Stimulated activated CD8-positive, alpha-beta memory T cell treated with anti-CD3 and anti-CD28 coated beads, Interleukin-12 subunit alpha, Interleukin-12 subunit beta, amount 100 ng/mL, for 4 hours (primary cell): ENCODE data around the gene KRTAP5-7.
"Not testable (repeated sequence)": the region's sequence is repeated elsewhere in the genome, so short reads cannot be mapped to it uniquely, and the experiment has no call there.

ENCODE experiments used
- DNase-seq: peaks from one replicate; pipeline ENCODE4 v3.0.0-alpha.2; 2020; ENCODE audit warnings: low read depth

KRTAP5-7 gene

DNA sequence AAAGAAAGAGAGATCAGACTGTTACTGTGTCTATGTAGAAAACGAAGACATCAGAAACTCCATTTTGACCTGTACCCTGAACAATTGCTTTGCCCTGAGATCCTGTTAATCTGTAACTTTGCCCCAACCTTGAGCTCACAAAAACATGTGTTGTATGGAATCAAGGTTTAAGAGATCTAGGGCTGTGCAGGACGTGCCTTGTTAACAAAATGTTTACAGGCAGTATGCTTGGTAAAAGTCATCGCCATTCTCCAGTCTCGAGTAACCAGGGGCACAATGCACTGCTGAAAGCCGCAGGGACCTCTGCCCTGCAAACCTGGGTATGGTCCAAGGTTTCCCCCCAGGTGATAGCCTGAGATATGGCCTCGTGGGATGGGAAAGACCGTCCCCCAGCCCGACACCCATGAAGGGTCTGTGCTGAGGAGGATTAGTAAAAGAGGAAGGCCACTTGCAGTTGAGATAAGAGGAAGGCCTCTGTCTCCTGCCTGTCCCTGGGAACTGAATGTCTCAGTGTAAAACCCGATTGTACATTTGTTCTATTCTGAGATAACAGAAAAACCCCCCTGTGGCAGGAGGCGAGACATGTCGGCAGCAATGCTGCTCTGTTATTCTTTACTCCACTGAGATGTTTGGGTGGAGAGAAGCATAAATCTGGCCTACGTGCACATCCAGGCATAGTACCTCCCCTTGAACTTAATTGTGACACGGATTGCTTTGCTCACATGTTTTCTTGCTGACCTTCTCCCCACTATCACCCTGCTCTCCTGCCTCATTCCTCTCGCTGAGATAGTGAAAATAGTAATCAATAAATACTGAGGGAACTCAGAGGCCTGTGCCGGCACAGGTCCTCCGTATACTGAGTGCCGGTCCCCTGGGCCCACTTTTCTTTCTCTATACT is 7.9 kb downstream of the KRTAP5-7 start:
- not testable (repeated sequence) for DNase-seq

DNA sequence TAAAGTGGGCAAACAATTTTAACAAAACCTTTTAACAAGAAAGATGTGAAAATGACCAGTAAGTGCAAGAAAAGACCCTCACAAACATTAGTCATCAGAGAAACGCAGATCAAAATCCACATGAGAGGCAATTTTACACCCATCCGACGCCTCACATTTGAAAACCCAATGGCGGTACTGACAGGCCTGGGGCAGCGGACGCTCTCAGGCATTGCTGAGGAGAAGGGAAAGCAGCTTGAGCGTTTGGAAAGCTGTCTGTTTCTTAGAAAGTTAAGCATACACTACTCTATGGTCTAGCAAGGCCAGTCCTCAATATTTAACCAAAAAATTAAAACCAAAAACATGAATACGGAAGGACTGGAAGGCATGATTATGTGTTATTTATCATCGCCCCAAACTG is 8.8 kb downstream of the KRTAP5-7 start:
- DNase-seq, result no peak

DNA sequence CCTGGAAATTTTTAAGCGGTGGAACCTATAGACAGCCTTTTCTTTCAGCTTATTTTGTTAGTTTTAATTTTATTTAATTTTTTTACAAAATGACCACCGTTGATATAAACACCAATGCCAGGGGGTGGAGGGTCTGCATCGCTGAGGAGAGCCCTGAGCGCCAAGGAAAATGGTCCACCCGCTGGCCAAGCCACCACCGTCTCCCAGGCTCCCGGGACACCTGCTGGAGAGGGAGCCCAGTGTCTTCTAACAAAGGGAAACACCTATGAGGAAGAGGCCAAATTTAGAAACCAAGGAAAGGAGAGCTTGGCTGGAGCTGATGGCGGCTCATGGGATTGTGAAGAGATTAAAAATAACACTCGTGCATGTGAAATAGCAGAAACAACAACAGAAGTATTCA is 10.5 kb downstream of the KRTAP5-7 start:
- no peak for DNase-seq

GRCh38 chr11:71537977-71538665 is 11.1 kb downstream of the KRTAP5-7 start, which contains the start of gene KRTAP5-8:
Gene KRTAP5-8, plus strand, starts transcription at chr11:71538025. Its CDS starts 31 bp downstream, at chr11:71538056.
- DNase-seq, result not testable (repeated sequence)

GRCh38 chr11:71538666-71538990 is 11.6 kb downstream of the KRTAP5-7 start:
- no peak for DNase-seq

DNA sequence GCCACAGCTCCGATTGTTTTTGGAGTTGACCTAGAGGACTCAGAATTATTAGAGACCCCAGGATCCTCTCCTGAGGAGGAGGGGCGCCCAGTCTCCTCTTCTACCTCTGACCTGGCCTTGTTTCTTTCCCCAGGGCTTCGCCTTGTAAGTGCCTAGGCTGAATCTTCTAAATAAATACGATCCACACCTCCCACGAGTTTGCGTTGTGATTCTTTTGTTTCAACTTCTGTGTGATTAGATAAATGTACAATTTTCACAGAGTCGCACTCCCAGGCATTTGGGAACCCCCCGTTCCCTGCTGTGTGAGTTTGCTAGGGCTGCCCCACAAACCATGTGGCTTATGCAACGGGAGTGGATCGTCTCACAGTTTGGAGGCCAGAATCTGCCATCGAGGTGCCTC is 11.9 kb downstream of the KRTAP5-7 start:
- no peak for DNase-seq

DNA sequence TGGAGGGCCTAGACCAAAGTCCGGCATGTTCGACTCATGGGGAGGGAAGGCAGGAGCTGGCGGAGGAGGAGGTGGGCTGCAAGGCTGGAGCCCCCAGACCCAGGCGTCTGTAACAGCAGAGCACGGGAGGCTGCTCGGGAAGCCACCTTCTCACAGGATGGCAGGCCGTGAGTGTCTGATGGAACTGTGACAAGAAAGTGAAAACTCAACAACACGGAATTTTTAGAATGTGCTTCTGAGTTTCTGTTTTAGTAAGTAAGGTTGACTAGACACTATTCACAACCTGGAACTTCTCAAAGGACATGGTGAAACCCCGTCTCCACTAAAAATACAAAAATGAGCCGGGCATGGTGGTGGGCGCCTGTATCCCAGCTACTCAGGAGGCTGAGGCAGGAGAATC is 12.9 kb downstream of the KRTAP5-7 start:
- not testable (repeated sequence) for DNase-seq

DNA sequence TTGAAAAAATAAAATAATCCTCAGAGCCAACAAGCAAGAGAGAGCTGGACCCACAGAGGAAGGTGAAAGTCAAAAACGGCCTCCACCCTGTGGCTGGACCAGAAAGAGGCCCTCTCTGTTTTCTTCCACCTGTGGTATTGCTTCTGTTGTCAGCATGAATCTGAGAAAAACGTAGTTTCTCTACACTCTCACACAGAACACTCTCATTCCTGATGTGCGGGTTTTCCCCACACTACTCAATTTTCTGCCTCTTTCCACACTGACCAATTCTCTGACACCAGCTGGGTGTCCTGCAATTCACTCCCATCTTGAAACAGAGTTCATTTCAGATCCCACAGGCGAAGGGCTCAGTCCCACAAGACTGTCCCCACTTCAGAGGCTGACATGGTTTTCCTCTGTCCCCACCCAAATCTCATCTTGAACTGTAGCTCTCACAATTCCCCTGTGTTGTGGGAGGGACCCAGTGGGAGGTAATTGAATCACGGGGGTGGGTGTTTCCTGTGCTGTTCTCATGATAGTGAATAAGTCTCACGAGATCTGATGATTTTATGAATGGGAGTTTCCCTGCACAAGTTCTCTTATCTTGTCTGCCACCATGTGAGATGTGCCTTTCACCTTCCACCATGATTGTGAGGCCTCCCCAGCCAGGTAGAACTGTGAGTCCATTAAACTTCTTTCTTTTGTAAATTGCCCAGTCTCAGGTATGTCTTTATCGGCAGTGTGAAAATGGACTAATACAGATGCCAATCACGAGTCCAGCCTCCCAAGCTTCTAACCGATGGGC is 13.6 kb downstream of the KRTAP5-7 start:
- not testable (repeated sequence) for DNase-seq

DNA sequence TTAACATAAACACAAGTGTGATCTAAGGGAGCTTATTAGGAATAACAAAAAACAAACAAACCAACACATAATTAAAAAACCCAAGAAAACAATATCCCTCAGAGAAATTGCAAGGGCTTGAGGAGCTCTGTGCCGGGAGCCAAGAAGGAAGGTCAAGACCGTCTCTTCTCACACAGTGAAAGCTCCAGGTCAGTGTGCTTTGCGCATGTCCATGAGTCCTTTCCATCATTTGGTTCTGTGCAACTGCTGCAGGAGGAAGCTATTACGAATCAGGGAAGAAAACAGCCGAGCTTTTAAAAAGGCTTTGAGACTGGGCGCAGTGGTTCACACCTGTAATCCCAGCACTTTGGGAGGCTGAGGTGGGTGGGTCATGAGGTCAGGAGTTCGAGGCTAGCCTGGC is 15.3 kb downstream of the KRTAP5-7 start:
- DNase-seq, result no peak

- DNase-seq, result no peak
Observed at GRCh38 chr11:71542879-71543777, 16.1 kb downstream of the KRTAP5-7 start.

GRCh38 chr11:71543866-71544265 is 16.8 kb downstream of the KRTAP5-7 start:
- no peak for DNase-seq

- DNase-seq, result no peak
Observed at GRCh38 chr11:71544525-71545214, 17.6 kb downstream of the KRTAP5-7 start.

- DNase-seq, result no peak
Observed at GRCh38 chr11:71545405-71545966, 18.4 kb downstream of the KRTAP5-7 start.

GRCh38 chr11:71548120-71548519 is 21.1 kb downstream of the KRTAP5-7 start, which contains the start of gene KRTAP5-9:
Gene KRTAP5-9, plus strand, starts transcription at chr11:71548420. Its CDS starts 238 bp downstream, at chr11:71548658.
- no peak for DNase-seq

DNA sequence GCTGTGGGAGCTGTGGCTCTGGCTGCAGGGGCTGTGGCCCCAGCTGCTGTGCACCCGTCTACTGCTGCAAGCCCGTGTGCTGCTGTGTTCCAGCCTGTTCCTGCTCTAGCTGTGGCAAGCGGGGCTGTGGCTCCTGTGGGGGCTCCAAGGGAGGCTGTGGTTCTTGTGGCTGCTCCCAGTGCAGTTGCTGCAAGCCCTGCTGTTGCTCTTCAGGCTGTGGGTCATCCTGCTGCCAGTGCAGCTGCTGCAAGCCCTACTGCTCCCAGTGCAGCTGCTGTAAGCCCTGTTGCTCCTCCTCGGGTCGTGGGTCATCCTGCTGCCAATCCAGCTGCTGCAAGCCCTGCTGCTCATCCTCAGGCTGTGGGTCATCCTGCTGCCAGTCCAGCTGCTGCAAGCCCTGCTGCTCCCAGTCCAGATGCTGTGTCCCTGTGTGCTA is 21.7 kb downstream of the KRTAP5-7 start:
- no peak for DNase-seq

- no peak for DNase-seq
Observed at GRCh38 chr11:71551711-71552110, 24.6 kb downstream of the KRTAP5-7 start.

DNA sequence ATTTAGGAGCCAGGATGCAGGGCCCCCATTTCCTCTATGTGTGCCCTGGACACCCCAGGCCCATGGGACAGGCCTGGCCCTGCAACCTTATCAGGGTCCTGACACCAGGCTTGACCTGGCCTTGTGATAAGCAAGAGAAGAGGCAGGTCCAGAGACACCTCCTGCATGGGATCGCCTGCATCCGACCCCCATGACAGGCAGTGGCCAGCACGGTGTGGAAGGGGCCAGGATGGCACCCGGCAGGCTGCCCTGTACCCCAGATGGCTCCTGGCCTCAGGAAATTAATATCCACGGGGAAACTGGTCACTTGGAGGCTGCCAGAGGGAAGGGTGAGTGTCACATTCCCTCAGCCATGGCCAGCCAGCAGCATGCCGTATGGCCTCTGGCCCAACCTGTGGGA is 27.9 kb downstream of the KRTAP5-7 start:
- no peak for DNase-seq

GRCh38 chr11:71555508-71555907 is 28.4 kb downstream of the KRTAP5-7 start:
- DNase-seq, result no peak

DNA sequence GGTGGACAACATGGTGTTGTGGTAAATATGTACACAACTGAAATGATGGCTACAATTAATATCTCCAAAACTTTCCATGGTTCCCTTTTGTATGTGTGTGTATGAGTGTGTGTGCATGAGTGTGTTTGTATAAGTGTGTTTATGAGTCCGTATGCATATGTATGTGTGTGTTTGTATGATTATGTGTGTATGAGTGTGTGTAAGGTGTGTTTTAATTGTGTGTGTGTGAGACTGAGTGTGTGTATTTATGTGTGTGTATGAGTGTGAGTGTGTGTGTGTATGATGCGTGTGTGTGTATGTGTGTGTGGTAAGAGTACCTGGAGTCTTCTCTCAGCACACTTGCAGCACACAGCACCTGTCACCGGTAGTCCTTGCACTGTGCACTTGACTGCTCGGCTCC is 29.0 kb downstream of the KRTAP5-7 start:
- no peak for DNase-seq

DNA sequence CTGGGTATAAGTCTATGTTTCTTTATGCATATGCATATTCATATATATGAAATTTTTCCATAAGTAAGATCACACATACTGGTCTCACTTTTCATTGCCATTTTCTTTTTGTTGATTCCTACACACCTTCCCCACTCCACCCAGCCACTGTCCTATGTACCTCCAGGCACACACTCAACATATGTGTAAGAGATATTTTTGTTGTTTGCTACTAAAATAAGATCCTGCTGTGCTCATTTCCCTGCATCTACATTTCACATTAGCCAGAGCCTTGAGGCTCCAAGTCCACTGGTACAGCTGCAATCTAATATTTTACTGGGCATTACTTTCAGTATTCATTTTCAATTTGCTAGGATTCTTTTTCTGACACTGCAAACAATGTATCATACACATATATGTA is 30.2 kb downstream of the KRTAP5-7 start:
- no peak for DNase-seq
